SK-N-MC (cell line): Measurements from ENCODE around the gene PPY.
"Not testable (repeated sequence)": the region's sequence is repeated elsewhere in the genome, so short reads cannot be mapped to it uniquely, and the experiment has no call there.

Experiments
- DNase-seq: peaks from one replicate; pipeline ENCODE4 v3.0.0-alpha.2; 2011; ENCODE audit warnings: low read depth, low spot score
- H3K27ac ChIP-seq: fragments of 200-600 bp; sonication (generic); 2 replicates; pipeline ENCODE4 v1.5.1; 2016; ENCODE audit warnings: mixed run types
- H3K36me3 ChIP-seq: fragments of 200-600 bp; sonication (generic); 2 replicates; pipeline ENCODE4 v1.6.1; 2017; ENCODE audit warnings: antibody characterized with exemption, low read length, mixed read lengths; ENCODE audit not compliant: insufficient read depth
- H3K4me3 ChIP-seq: fragments of 200-600 bp; sonication (generic); 2 replicates; pipeline ENCODE4 v1.5.1; 2016
- H3K9ac ChIP-seq: fragments of 200-600 bp; sonication (generic); 2 replicates; pipeline ENCODE4 v1.8.0; 2017; ENCODE audit warnings: mixed run types, mixed read lengths; ENCODE audit not compliant: insufficient read length
- H3K9me3 ChIP-seq: fragments of 200-600 bp; sonication (generic); 2 replicates; pipeline ENCODE4 v1.6.1; 2017; ENCODE audit warnings: low read depth, mild to moderate bottlenecking, antibody characterized with exemption, low read length, moderate library complexity, mixed read lengths
- EZH2 ChIP-seq: fragments of 200-600 bp; sonication (generic); IDR thresholded peaks from one replicate; pipeline ENCODE4 v1.6.1; 2017; ENCODE audit warnings: antibody characterized with exemption
- FOXP2 ChIP-seq: optimal IDR thresholded peaks from 2 replicates; pipeline ENCODE3; 2011; ENCODE audit warnings: mild to moderate bottlenecking, moderate library complexity; ENCODE audit not compliant: insufficient read depth; ENCODE audit errors: extremely low read length, control extremely low read depth
- POLR2AphosphoS5 ChIP-seq: IDR thresholded peaks from 2 replicates; pipeline ENCODE4 v1.6.1; 2012; ENCODE audit warnings: mild to moderate bottlenecking, low read depth, low read length, borderline replicate concordance

The PPY gene

GRCh38 chr17:43979671-43980070 is 37.4 kb upstream of the PPY start:
- no peak overlapping the region for H3K4me3 ChIP-seq
- no peak for TF ChIP-seq FOXP2
- TF ChIP-seq POLR2AphosphoS5: no peak
- no peak for TF ChIP-seq EZH2

GRCh38 chr17:43979011-43979410 is 36.7 kb upstream of the PPY start:
- no peak for DNase-seq
- no peak overlapping the region for H3K4me3 ChIP-seq

More at GRCh38 chr17:43979671-43980070, 37.4 kb upstream of the PPY start:
- Histone ChIP-seq H3K9ac (no peak overlapping the region), H3K36me3 (no peaks in the 10 kb centered on the region), H3K9me3 (no peaks in the 10 kb centered on the region), H3K27ac (no peak overlapping the region)
- DNase-seq: no peak

GRCh38 chr17:43978078-43978477 is 35.8 kb upstream of the PPY start:
- Histone ChIP-seq H3K27ac (no peak overlapping the region), H3K9ac (no peak overlapping the region), H3K4me3 (no peak overlapping the region), H3K36me3 (no peaks in the 10 kb centered on the region), H3K9me3 (no peaks in the 10 kb centered on the region)
- DNase-seq: no peak
- TF ChIP-seq POLR2AphosphoS5 (no peak), FOXP2 (no peak), EZH2 (no peak)

More at GRCh38 chr17:43979011-43979410, 36.7 kb upstream of the PPY start:
- no peak overlapping the region for H3K9ac ChIP-seq
- no peaks in the 10 kb centered on the region for H3K9me3 ChIP-seq
- no peak overlapping the region for H3K27ac ChIP-seq
- TF ChIP-seq EZH2 (no peak), POLR2AphosphoS5 (no peak), FOXP2 (no peak)
- H3K36me3 ChIP-seq: no peaks in the 10 kb centered on the region

GRCh38 chr17:43976963-43977837 is 34.9 kb upstream of the PPY start:
- no peak for DNase-seq
- H3K9ac ChIP-seq: no peak overlapping the region
- no peaks in the 10 kb centered on the region for H3K9me3 ChIP-seq
- H3K27ac ChIP-seq: no peak overlapping the region
- TF ChIP-seq POLR2AphosphoS5: no peak
- no peak for TF ChIP-seq FOXP2
- TF ChIP-seq EZH2: no peak
- no peak overlapping the region for H3K4me3 ChIP-seq
- no peaks in the 10 kb centered on the region for H3K36me3 ChIP-seq

GRCh38 chr17:43975898-43976297 is 33.6 kb upstream of the PPY start:
- Histone ChIP-seq H3K36me3 (no peaks in the 10 kb centered on the region), H3K9ac (no peak overlapping the region), H3K9me3 (no peaks in the 10 kb centered on the region), H3K27ac (no peak overlapping the region), H3K4me3 (no peak overlapping the region)
- DNase-seq: no peak
- TF ChIP-seq EZH2 (no peak), FOXP2 (no peak), POLR2AphosphoS5 (no peak)

- no peak for DNase-seq
- no peaks in the 10 kb centered on the region for H3K9me3 ChIP-seq
Observed at GRCh38 chr17:43974382-43975266, 32.3 kb upstream of the PPY start.

GRCh38 chr17:43972444-43973212 is 30.4 kb upstream of the PPY start:
- DNase-seq, H3K4me3 ChIP-seq, H3K27ac ChIP-seq, H3K36me3 ChIP-seq, H3K9me3 ChIP-seq, H3K9ac ChIP-seq: not testable (repeated sequence)

More at GRCh38 chr17:43974382-43975266, 32.3 kb upstream of the PPY start:
- Histone ChIP-seq H3K36me3 (no peaks in the 10 kb centered on the region), H3K9ac (no peak overlapping the region), H3K27ac (no peak overlapping the region), H3K4me3 (no peak overlapping the region)
- TF ChIP-seq POLR2AphosphoS5 (no peak), FOXP2 (no peak), EZH2 (no peak)

GRCh38 chr17:43971436-43971835 is 29.2 kb upstream of the PPY start:
- not testable (repeated sequence) for H3K36me3 ChIP-seq, H3K9ac ChIP-seq, H3K4me3 ChIP-seq, H3K9me3 ChIP-seq, H3K27ac ChIP-seq, DNase-seq
